HG03196 (cell line): ENCODE data around the gene ITPA.

Experiments used
- ATAC-seq: cut with Tn5 transposase; IDR thresholded peaks from one replicate; pipeline ENCODE4 v1.9.1; 2021; ENCODE audit not compliant: unreplicated experiment

Gene ITPA

GRCh38 chr20:3243718-3244358 lies 34.5 kb downstream of the ITPA start:
- no peak for ATAC-seq

- no peak for ATAC-seq
Measured at GRCh38 chr20:3244613-3245012, 35.3 kb downstream of the ITPA start.

GRCh38 chr20:3245156-3245555 lies 35.9 kb downstream of the ITPA start:
- no peak for ATAC-seq

- no peak for ATAC-seq
Measured at GRCh38 chr20:3245711-3246110, 36.4 kb downstream of the ITPA start.

- no peak for ATAC-seq
Measured at GRCh38 chr20:3246682-3247081, 37.4 kb downstream of the ITPA start.

- no peak for ATAC-seq
Measured at GRCh38 chr20:3247638-3248037, 38.3 kb downstream of the ITPA start.

- ATAC-seq = no peak
Measured at GRCh38 chr20:3248167-3248992, 39.1 kb downstream of the ITPA start.

- no peak for ATAC-seq
Measured at GRCh38 chr20:3248993-3249347, 39.7 kb downstream of the ITPA start.

- ATAC-seq = no peak
Measured at GRCh38 chr20:3250091-3250504, 40.8 kb downstream of the ITPA start.

GRCh38 chr20:3251806-3252205 lies 42.5 kb downstream of the ITPA start:
- ATAC-seq = no peak

GRCh38 chr20:3255728-3256127 lies 46.4 kb downstream of the ITPA start:
- ATAC-seq = no peak

- no peak for ATAC-seq
Measured at GRCh38 chr20:3258429-3258828, 49.1 kb downstream of the ITPA start.

- ATAC-seq = no peak
Measured at GRCh38 chr20:3262566-3262965, 53.3 kb downstream of the ITPA start.

GRCh38 chr20:3270051-3270450 lies 60.8 kb downstream of the ITPA start:
- ATAC-seq = no peak

- no peak for ATAC-seq
Measured at GRCh38 chr20:3273371-3273770, 64.1 kb downstream of the ITPA start.
